HepG2 (cell line): ENCODE measurements around the gene CELSR2. TPM values are rescaled to one million over a fixed set of nuclear protein-coding genes. Genes with fewer than 3 reads are reported as not detected.

Experiments used
- ATAC-seq: fragments of 200-7000 bp; cut with Tn5 transposase; 3 replicates; pipeline ENCODE4 v1.9.1; 2020; ENCODE audit warnings: mild to moderate bottlenecking, moderate library complexity
- BruUV-seq: library from RNA; stranded (reverse); fragments of 400-500 nt; replicated peaks from 2 replicates; lab custom pipeline; 2021; lab: Mats Ljungman, UMichigan
- CTCF ChIA-PET: fragments of 300-600 bp; formaldehyde crosslinking; extraction: SDS; loops from one replicate; lab custom pipeline; 2021; ENCODE audit warnings: low total read pairs, inconsistent platforms, low intra/inter-chr PET ratio; lab: Yijun Ruan, JAX
- POLR2A ChIA-PET: fragments of 350-600 bp; sonication (Branson Sonifier 250); formaldehyde crosslinking; loops from one replicate; lab custom pipeline; 2020; ENCODE audit warnings: antibody characterized with exemption, inconsistent platforms; lab: Yijun Ruan, JAX
- DNase-seq: peaks from one replicate; pipeline ENCODE4 v3.0.0-alpha.2; 2015; ENCODE audit warnings: low spot score
- FAIRE-seq: peaks from 3 replicates; lab custom pipeline; 2011; peaks lifted over from hg19 to GRCh38; lab: Jason Lieb, UNC
- H2AFZ ChIP-seq: one replicate; pipeline ENCODE4 v1.6.1; 2011; ENCODE audit warnings: low read length, inconsistent platforms
- H3K27ac ChIP-seq: fragments of 300-600 bp; 3 replicates; pipeline ENCODE4 v1.8.0; 2011; ENCODE audit warnings: mixed run types, mild to moderate bottlenecking, mixed read lengths, low read length, inconsistent platforms; ENCODE audit not compliant: insufficient read depth; ENCODE audit errors: extremely low read length
- H3K27me3 ChIP-seq, 2 experiments: fragments of 200-600 bp in 1 of 2; 2 replicates in 1 of 2; 3 replicates in 1 of 2; pipeline versions ENCODE4 v1.6.0 to v1.8.0; 2011; ENCODE audit warnings: low read length in 2 of 2, mild to moderate bottlenecking in 2 of 2, moderate library complexity in 2 of 2, inconsistent platforms in 1 of 2; ENCODE audit not compliant: insufficient read depth in 2 of 2, control insufficient read depth in 1 of 2
- H3K36me3 ChIP-seq, 2 experiments: fragments of 200-600 bp in 1 of 2; replicated peaks in 1 of 2; 2 replicates in 1 of 2; 3 replicates in 1 of 2; pipeline versions ENCODE4 v1.5.1 to v1.8.0; 2011; ENCODE audit warnings: low read length in 2 of 2, inconsistent platforms in 1 of 2; ENCODE audit not compliant: insufficient read depth in 2 of 2, control insufficient read depth in 1 of 2
- H3K4me1 ChIP-seq: 2 replicates; pipeline ENCODE4 v1.5.1; 2012; ENCODE audit warnings: low read length, inconsistent platforms; ENCODE audit not compliant: insufficient read depth
- H3K4me2 ChIP-seq: 2 replicates; pipeline ENCODE4 v1.6.0; 2011; ENCODE audit warnings: low read depth, low read length, inconsistent platforms
- H3K4me3 ChIP-seq, 3 experiments: fragments of 200-600 bp in 1 of 3; sonication (generic), shearing (Covaris generic) in 1 of 3; replicated peaks in 1 of 3; 2 replicates each; pipeline ENCODE4 v1.5.1; 2011 to 2016; ENCODE audit warnings: low read length in 3 of 3, inconsistent platforms in 2 of 3, low read depth in 2 of 3, mild to moderate bottlenecking in 2 of 3, control low read depth in 1 of 3, mixed read lengths in 1 of 3; ENCODE audit not compliant: insufficient read depth in 1 of 3
- H3K79me2 ChIP-seq: one replicate; pipeline ENCODE4 v1.6.1; 2011; ENCODE audit warnings: low read length, inconsistent platforms; ENCODE audit not compliant: insufficient read depth
- H3K9ac ChIP-seq: 2 replicates; pipeline ENCODE4 v1.6.0; 2011; ENCODE audit warnings: mild to moderate bottlenecking, low read depth, low read length, inconsistent platforms; ENCODE audit not compliant: insufficient read depth
- H3K9me3 ChIP-seq: 2 replicates; pipeline ENCODE4 v1.5.1; 2012; ENCODE audit warnings: mild to moderate bottlenecking, low read length
- H4K20me1 ChIP-seq: 2 replicates; pipeline ENCODE4 v1.6.0; 2011; ENCODE audit warnings: inconsistent platforms, mild to moderate bottlenecking, low read length, moderate library complexity; ENCODE audit not compliant: insufficient read depth
- ELF4 ChIP-seq: sonication (generic); formaldehyde crosslinking; IDR thresholded peaks from 2 replicates; pipeline ENCODE4 v1.5.0; 2020; ENCODE audit warnings: missing genetic modification reagents, mild to moderate bottlenecking, moderate library complexity, borderline replicate concordance
- HNRNPL ChIP-seq: fragments of 200-400 bp; formaldehyde crosslinking; IDR thresholded peaks from 2 replicates; pipeline ENCODE4 v1.6.1; 2017; ENCODE audit warnings: mild to moderate bottlenecking, low read depth, low read length
- MXD1 ChIP-seq: sonication (generic); formaldehyde crosslinking; IDR thresholded peaks from 2 replicates; pipeline ENCODE4 v1.4.0; 2020; ENCODE audit warnings: mild to moderate bottlenecking, missing genetic modification reagents
- SP2 ChIP-seq: sonication (generic); formaldehyde crosslinking; IDR thresholded peaks from 2 replicates; pipeline ENCODE4 v1.5.1; 2020; ENCODE audit warnings: mild to moderate bottlenecking, missing genetic modification reagents
- SYNCRIP ChIP-seq: fragments of 200-400 bp; formaldehyde crosslinking; IDR thresholded peaks from 2 replicates; pipeline ENCODE4 v1.6.1; 2018; ENCODE audit warnings: mild to moderate bottlenecking, low read depth, low read length; ENCODE audit not compliant: insufficient read depth
- TEAD2 ChIP-seq: sonication (generic); formaldehyde crosslinking; IDR thresholded peaks from 2 replicates; pipeline ENCODE4 v1.9.0; 2021; ENCODE audit warnings: missing genetic modification reagents
- WGBS: methylation state at CpG from one replicate; pipeline ENCODE4 v1.1.6; 2017; ENCODE audit warnings: low lambda C conversion rate; 5-methylcytosine and 5-hydroxymethylcytosine counted together
- in situ Hi-C: cut with HindIII; loops from 2 replicates; pipeline ENCODE4 v1.10.0; 2017; ENCODE audit warnings: low pct_unique_long_range_greater_than_20kb; ENCODE audit not compliant: extremely low pct_ligation_motif_present
- intact Hi-C: fragments of 100-400 bp; cut with micrococcal nuclease; formaldehyde crosslinking; loops from one replicate; pipeline ENCODE4 v1.10.0; 2022; ENCODE audit not compliant: unreplicated experiment
- polyA plus RNA-seq, 8 experiments: library from polyadenylated mRNA; depleted of rRNA in 3 of 8; stranded (reverse) in 7 of 8; unstranded in 1 of 8; fragments of >200 nt; fragmentation: Illumina TruSeq in 4 of 8; extraction: Trizol in 4 of 8; gene quantifications; 2 replicates each; pipeline versions ENCODE4 v1.2.1 to v1.2.3, GENCODE V29; 2011 to 2016; ENCODE audit warnings: low read depth in 4 of 8, missing spikeins in 1 of 8, mixed read lengths in 1 of 8; ENCODE audit not compliant: insufficient read depth in 1 of 8
- total RNA-seq, 5 experiments: library from RNA; depleted of rRNA; stranded (reverse); fragments of >200 nt; fragmentation: Illumina TruSeq; extraction: Trizol; gene quantifications; 2 replicates each; pipeline ENCODE4 v1.2.3, GENCODE V29; 2016; ENCODE audit warnings: low read depth in 1 of 5
- TF ChIP-seq, protein P1 (sequence below): sonication (generic); formaldehyde crosslinking; IDR thresholded peaks from 2 replicates; pipeline ENCODE4 v1.4.0; 2020; ENCODE audit warnings: missing genetic modification reagents
- TF ChIP-seq, protein P2 (sequence below): IDR thresholded peaks from 2 replicates; pipeline ENCODE4 v1.6.1; 2012; ENCODE audit warnings: inconsistent platforms
- TF ChIP-seq, protein P3 (sequence below): sonication (generic); formaldehyde crosslinking; IDR thresholded peaks from 2 replicates; pipeline ENCODE4 v1.5.1; 2020; ENCODE audit warnings: mild to moderate bottlenecking, missing genetic modification reagents, moderate library complexity

Gene CELSR2
- total and polyA plus RNA-seq, 2 of the 13 experiments (the other 11 are each of a cell fraction or from before 2014, with no cell fraction given), result 4.0 to 6.6 TPM

DNA sequence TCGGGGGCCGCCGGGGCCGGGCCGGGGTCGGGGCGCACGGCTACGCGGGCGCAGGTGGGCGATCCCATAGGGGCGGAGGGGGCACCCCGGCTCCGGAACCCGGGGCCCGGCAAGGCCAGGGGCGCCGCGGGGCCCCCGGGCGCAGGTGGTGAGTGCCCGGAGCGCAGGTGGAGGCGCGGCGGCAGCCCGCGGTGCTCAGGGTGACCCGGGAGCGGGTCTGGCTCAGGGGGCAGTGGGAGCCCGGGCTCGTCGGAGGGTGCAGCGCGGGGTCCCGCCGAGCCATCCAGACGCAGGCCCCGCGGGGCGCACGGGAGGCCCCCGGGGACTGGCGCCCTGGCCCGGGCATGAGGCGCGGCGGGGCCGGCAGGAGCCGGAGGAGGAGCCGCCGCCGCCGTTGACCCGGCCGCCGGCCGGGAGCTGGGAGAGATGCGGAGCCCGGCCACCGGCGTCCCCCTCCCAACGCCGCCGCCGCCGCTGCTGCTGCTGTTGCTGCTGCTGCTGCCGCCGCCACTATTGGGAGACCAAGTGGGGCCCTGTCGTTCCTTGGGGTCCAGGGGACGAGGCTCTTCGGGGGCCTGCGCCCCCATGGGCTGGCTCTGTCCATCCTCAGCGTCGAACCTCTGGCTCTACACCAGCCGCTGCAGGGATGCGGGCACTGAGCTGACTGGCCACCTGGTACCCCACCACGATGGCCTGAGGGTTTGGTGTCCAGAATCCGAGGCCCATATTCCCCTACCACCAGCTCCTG is 489 bp downstream of the CELSR2 start (continued):
- TF ChIP-seq, protein P1, sequence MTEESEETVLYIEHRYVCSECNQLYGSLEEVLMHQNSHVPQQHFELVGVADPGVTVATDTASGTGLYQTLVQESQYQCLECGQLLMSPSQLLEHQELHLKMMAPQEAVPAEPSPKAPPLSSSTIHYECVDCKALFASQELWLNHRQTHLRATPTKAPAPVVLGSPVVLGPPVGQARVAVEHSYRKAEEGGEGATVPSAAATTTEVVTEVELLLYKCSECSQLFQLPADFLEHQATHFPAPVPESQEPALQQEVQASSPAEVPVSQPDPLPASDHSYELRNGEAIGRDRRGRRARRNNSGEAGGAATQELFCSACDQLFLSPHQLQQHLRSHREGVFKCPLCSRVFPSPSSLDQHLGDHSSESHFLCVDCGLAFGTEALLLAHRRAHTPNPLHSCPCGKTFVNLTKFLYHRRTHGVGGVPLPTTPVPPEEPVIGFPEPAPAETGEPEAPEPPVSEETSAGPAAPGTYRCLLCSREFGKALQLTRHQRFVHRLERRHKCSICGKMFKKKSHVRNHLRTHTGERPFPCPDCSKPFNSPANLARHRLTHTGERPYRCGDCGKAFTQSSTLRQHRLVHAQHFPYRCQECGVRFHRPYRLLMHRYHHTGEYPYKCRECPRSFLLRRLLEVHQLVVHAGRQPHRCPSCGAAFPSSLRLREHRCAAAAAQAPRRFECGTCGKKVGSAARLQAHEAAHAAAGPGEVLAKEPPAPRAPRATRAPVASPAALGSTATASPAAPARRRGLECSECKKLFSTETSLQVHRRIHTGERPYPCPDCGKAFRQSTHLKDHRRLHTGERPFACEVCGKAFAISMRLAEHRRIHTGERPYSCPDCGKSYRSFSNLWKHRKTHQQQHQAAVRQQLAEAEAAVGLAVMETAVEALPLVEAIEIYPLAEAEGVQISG (CRISPR knock-in tag), result 0 out of 2 replicates have a peak, but pooled peaks have one; percentile 17
- TF ChIP-seq, protein P2, sequence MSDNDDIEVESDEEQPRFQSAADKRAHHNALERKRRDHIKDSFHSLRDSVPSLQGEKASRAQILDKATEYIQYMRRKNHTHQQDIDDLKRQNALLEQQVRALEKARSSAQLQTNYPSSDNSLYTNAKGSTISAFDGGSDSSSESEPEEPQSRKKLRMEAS, result no peak
- TF ChIP-seq MXD1 (CRISPR knock-in tag) (peak; percentile 46; the same call in 1 of the 2 replicates), TEAD2 (no peak)

GRCh38 chr1:109250454-109251276 is 1.3 kb downstream of the CELSR2 start:
- Histone ChIP-seq H3K79me2 (no peaks in the 10 kb centered on the region), H3K4me3 (peak overlapping the region in 2 of 3 experiments; percentile 58 to 67; a peak in 3 of 6 replicates), H3K9me3 (no peaks in the 10 kb centered on the region), H3K9ac (peak overlapping the region; percentile 33; the same call in 1 of the 2 replicates), H3K36me3 (no peaks in the 10 kb centered on the region; a peak in 1 of 5 replicates), H3K4me1 (peaks cover 51% of the 10 kb centered on the region), H3K27ac (no peak overlapping the region), H3K27me3 (peaks cover 4 to 28% of the 10 kb centered on the region in 2 experiments; a peak in 4 of 5 replicates), H3K4me2 (peak overlapping the region; percentile 78), H2AFZ (no peak overlapping the region), H4K20me1 (no peaks in the 10 kb centered on the region)
- CTCF ChIA-PET, result interaction anchor here (1.8 kb wide), 1 partner anchor 13 kb away, joined by 5 read pairs; no protein-coding TSS in a partner anchor
- in situ Hi-C loops (no loop called here), intact Hi-C loops (no loop called here)
- FAIRE-seq (no peak), DNase-seq (no peak), ATAC-seq (no peak)
- POLR2A ChIA-PET, result interaction anchor here (0.9 to 1.3 kb wide), 2 partner anchors 10 to 36 kb away, joined by 3 to 4 read pairs; no protein-coding TSS in a partner anchor
- peak; percentile 79 for TF ChIP-seq HNRNPL
- TF ChIP-seq ELF4 (CRISPR knock-in tag), result no peak
- TF ChIP-seq SP2 (CRISPR knock-in tag), result no peak
- TF ChIP-seq SYNCRIP, result no peak
- TF ChIP-seq, protein P3, sequence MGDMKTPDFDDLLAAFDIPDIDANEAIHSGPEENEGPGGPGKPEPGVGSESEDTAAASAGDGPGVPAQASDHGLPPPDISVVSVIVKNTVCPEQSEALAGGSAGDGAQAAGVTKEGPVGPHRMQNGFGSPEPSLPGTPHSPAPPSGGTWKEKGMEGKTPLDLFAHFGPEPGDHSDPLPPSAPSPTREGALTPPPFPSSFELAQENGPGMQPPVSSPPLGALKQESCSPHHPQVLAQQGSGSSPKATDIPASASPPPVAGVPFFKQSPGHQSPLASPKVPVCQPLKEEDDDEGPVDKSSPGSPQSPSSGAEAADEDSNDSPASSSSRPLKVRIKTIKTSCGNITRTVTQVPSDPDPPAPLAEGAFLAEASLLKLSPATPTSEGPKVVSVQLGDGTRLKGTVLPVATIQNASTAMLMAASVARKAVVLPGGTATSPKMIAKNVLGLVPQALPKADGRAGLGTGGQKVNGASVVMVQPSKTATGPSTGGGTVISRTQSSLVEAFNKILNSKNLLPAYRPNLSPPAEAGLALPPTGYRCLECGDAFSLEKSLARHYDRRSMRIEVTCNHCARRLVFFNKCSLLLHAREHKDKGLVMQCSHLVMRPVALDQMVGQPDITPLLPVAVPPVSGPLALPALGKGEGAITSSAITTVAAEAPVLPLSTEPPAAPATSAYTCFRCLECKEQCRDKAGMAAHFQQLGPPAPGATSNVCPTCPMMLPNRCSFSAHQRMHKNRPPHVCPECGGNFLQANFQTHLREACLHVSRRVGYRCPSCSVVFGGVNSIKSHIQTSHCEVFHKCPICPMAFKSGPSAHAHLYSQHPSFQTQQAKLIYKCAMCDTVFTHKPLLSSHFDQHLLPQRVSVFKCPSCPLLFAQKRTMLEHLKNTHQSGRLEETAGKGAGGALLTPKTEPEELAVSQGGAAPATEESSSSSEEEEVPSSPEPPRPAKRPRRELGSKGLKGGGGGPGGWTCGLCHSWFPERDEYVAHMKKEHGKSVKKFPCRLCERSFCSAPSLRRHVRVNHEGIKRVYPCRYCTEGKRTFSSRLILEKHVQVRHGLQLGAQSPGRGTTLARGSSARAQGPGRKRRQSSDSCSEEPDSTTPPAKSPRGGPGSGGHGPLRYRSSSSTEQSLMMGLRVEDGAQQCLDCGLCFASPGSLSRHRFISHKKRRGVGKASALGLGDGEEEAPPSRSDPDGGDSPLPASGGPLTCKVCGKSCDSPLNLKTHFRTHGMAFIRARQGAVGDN (CRISPR knock-in tag), result peak; percentile 10; the same call in 1 of the 2 replicates
- WGBS, result 94% methylated on average over 22 of the region's 33 CpGs
- no TSS peak for BruUV-seq
